GM21619 (cell line): ENCODE results near the gene ASAP2.

Source experiments
- ATAC-seq: cut with Tn5 transposase; IDR thresholded peaks from one replicate; pipeline ENCODE4 v1.9.1; 2021; ENCODE audit not compliant: unreplicated experiment

The ASAP2 gene

GRCh38 chr2:9179572-9180201 lies 26.9 kb upstream of the ASAP2 start:
- no peak for ATAC-seq

- no peak for ATAC-seq
Observed at GRCh38 chr2:9184361-9184760, 22.3 kb upstream of the ASAP2 start.

- no peak for ATAC-seq
Observed at GRCh38 chr2:9187620-9188214, 18.9 kb upstream of the ASAP2 start.

GRCh38 chr2:9188823-9189222 lies 17.8 kb upstream of the ASAP2 start:
- ATAC-seq, result no peak

- no peak for ATAC-seq
Observed at GRCh38 chr2:9189901-9190300, 16.7 kb upstream of the ASAP2 start.

- no peak for ATAC-seq
Observed at GRCh38 chr2:9191041-9191481, 15.6 kb upstream of the ASAP2 start.

GRCh38 chr2:9192712-9193111 lies 13.9 kb upstream of the ASAP2 start:
- no peak for ATAC-seq

- ATAC-seq, result no peak
Observed at GRCh38 chr2:9194352-9194751, 12.3 kb upstream of the ASAP2 start.

- no peak for ATAC-seq
Observed at GRCh38 chr2:9196637-9197036, 10.0 kb upstream of the ASAP2 start.

GRCh38 chr2:9197916-9198315 lies 8.7 kb upstream of the ASAP2 start:
- ATAC-seq, result no peak

- ATAC-seq, result no peak
Observed at GRCh38 chr2:9199716-9200632, 6.6 kb upstream of the ASAP2 start.

- ATAC-seq, result no peak
Observed at GRCh38 chr2:9200633-9201015, 6.0 kb upstream of the ASAP2 start.

- ATAC-seq, result no peak
Observed at GRCh38 chr2:9201185-9201891, 5.3 kb upstream of the ASAP2 start.

- ATAC-seq, result no peak
Observed at GRCh38 chr2:9203006-9203405, 3.6 kb upstream of the ASAP2 start.

GRCh38 chr2:9203876-9204275 lies 2.7 kb upstream of the ASAP2 start:
- no peak for ATAC-seq

GRCh38 chr2:9204939-9205338 lies 1.7 kb upstream of the ASAP2 start:
- no peak for ATAC-seq

- ATAC-seq, result no peak
Observed at GRCh38 chr2:9205486-9205885, 1.1 kb upstream of the ASAP2 start.

- ATAC-seq, result peak; percentile 21
Observed at GRCh38 chr2:9206991-9207640, 504 bp downstream of the ASAP2 start.

GRCh38 chr2:9207641-9208311 lies 1.2 kb downstream of the ASAP2 start:
- no peak for ATAC-seq

GRCh38 chr2:9208875-9209274 lies 2.3 kb downstream of the ASAP2 start:
- no peak for ATAC-seq
